ENCODE data around the gene ABLIM1.

- TF ChIP-seq ZNF404 (tag by site-specific recombination; IDR thresholded peaks at IDR 0.05) (no peak), CTCF (tag by site-specific recombination; IDR thresholded peaks at IDR 0.05) (no peak), ZNF121 (tag by site-specific recombination; IDR thresholded peaks at IDR 0.05) (no peak), MEIS1 (CRISPR knock-in tag; IDR thresholded peaks at IDR 0.05; ENCODE audit: borderline replicate concordance) (no peak), BCL6B (tag by site-specific recombination; IDR thresholded peaks at IDR 0.05) (no peak), ZNF362 (tag by site-specific recombination; IDR thresholded peaks at IDR 0.05) (no peak), ZNF76 (tag by site-specific recombination; IDR thresholded peaks at IDR 0.05; ENCODE audit: borderline replicate concordance, low read depth) (no peak), SALL2 (tag by site-specific recombination; IDR thresholded peaks at IDR 0.05; ENCODE audit: borderline replicate concordance) (no peak)
These were observed 272.5 kb downstream of the ABLIM1 start for GRCh38 chr10:114385557-114385956.
